ENCODE data around the gene TTC12.

TTC12 gene

DNA sequence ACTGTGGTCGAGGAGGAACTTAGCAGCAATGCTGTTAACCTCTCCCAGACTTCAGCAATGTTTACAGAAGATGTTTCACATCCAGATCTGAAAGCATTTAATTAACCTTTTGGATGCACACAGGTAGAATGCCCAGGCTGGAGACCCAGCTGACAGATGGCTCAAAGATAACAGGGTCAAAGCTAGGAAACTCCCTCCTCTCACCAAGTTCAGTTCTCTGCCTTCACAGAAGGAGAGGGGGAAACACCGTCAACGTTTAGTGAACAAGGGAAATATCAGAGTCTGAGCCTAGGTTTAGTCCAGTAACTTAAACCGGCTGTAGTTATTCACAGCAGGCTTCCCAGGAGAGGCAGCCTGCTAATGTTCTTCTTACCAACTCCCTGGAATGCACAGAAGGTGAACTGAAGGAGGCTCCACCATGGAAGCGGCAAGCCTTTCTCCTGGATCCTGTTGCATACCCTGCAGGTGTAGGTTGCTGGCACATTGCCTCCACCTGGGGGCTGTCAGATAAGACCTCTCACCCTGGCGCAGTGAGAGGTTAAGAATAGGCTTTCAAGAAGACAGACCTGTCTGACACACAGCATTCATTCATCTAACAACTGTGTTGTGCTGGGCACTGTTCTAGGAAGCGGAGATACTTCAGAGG is 49.7 kb downstream of the TTC12 start:
- TF ChIP-seq, protein P1, sequence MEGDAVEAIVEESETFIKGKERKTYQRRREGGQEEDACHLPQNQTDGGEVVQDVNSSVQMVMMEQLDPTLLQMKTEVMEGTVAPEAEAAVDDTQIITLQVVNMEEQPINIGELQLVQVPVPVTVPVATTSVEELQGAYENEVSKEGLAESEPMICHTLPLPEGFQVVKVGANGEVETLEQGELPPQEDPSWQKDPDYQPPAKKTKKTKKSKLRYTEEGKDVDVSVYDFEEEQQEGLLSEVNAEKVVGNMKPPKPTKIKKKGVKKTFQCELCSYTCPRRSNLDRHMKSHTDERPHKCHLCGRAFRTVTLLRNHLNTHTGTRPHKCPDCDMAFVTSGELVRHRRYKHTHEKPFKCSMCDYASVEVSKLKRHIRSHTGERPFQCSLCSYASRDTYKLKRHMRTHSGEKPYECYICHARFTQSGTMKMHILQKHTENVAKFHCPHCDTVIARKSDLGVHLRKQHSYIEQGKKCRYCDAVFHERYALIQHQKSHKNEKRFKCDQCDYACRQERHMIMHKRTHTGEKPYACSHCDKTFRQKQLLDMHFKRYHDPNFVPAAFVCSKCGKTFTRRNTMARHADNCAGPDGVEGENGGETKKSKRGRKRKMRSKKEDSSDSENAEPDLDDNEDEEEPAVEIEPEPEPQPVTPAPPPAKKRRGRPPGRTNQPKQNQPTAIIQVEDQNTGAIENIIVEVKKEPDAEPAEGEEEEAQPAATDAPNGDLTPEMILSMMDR (conservative IDR thresholded peaks at IDR 0.05; ENCODE audit: control insufficient read depth, insufficient read depth, low read depth, low read length), result no peak
- no peak for DNase-seq (ENCODE audit: low read depth)
- no peak overlapping the region for H3K4me3 ChIP-seq (ENCODE audit: control insufficient read depth, low read depth, low read length)

DNA sequence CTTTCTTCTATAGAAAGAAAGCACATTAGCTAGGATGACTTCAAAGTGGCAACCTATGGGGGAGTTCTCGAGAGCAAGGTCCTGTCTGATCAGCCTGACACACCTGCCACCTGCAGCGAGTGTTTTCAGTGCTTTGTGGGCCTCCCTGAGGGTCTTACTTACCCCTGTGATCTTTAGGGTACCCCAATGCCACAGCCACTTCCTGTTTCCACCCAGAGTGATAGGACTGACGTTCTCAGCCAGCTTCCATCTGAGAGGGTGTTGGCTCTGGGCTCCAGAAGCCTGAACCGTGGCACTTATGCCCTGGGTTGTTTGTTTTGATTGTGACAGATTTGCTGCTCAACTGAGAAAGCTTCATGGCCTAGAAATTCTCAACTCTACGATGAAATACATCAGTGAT is 51.5 kb downstream of the TTC12 start:
- TF ChIP-seq, protein P1 (conservative IDR thresholded peaks at IDR 0.05; ENCODE audit: control insufficient read depth, insufficient read depth, low read depth, low read length), result no peak
- no peak overlapping the region for H3K4me3 ChIP-seq (ENCODE audit: control insufficient read depth, low read depth, low read length)
- no peak for DNase-seq (ENCODE audit: low read depth)

DNA sequence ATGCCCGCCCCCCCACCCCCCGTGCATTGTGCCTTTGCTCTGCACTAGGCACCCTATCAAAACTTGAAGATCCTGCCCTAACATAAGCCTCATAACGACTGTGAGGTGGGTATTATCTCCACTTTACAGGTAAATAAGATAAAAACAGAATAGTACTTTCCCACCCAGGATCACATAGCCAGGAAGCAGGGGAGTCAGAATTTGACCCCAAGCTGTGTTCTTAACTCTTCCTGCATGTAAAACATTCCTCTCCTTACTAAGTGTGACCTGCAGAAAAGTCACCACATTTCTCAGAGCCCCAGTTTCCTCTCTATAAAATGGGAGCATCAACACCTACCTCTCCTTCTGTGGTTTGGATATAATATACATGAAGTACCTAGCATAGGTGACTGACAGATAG is 55.0 kb downstream of the TTC12 start:
- TF ChIP-seq, protein P1 (conservative IDR thresholded peaks at IDR 0.05; ENCODE audit: control insufficient read depth, insufficient read depth, low read depth, low read length), result no peak
- H3K4me3 ChIP-seq (ENCODE audit: control insufficient read depth, low read depth, low read length), result no peak overlapping the region
- no peak for DNase-seq (ENCODE audit: low read depth)

DNA sequence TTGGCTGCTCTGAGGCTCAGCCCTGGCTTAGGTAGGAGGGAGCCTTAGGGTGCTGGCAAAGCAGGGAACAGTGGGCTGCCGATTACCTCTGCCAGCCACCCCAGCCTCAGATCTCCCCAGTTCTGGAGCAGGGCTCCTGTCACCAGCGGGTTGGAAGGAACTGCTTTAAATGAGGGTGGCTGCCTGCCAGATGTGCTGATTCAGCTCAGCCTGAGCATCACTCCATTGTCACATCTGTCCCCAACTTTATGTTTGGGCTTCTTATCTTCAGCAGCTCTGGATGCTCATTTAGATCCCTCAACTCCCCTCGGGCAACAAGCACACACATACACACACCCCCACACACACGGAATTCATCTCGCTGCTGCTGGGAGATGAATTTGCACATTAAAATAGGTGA is 56.3 kb downstream of the TTC12 start:
- DNase-seq (ENCODE audit: low read depth), result no peak
- TF ChIP-seq, protein P1 (conservative IDR thresholded peaks at IDR 0.05; ENCODE audit: control insufficient read depth, insufficient read depth, low read depth, low read length), result no peak
- H3K4me3 ChIP-seq (ENCODE audit: control insufficient read depth, low read depth, low read length), result no peak overlapping the region

DNA sequence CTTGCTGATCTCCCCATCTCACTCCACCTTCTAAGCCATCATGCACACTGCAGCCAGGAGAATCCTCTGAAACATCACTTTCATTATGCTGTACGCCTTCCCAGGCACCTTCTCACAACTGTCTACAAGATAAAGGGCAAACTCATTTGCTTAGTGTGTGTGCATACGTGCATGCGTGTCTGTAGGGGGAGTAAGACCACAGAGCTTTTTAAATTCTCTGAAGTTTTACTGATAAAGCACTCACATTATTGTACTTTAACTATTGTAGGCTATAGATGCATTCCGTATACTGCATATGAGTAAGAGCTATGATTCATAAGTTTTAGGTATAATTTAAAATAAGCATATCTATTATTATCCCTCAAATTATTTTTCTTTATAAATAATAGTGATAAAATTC is 57.9 kb downstream of the TTC12 start:
- no peak for DNase-seq (ENCODE audit: low read depth)
- TF ChIP-seq, protein P1 (conservative IDR thresholded peaks at IDR 0.05; ENCODE audit: control insufficient read depth, insufficient read depth, low read depth, low read length), result peak; percentile 7
- H3K4me3 ChIP-seq (ENCODE audit: control insufficient read depth, low read depth, low read length), result no peak overlapping the region

DNA sequence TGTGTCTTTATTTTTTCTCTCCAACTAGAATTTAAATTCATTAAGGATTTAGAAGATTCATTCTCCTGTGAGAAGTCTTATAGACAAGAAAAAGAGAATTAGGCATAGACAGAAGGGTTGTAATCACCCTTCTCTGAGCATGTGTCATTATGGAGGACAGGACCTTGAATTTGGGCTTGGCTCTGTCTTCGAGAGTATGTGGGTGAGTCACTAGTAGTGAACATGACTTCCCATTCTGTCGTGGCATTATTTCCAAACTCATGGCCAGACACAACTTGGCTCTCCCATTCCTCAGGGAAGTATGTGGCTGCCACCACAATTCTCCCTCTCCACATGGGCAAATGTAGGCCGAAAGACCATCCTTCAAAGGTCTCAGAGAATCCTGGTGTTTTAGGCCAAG is 58.9 kb downstream of the TTC12 start:
- peak; percentile 69 for DNase-seq (ENCODE audit: low read depth)
- TF ChIP-seq, protein P1 (conservative IDR thresholded peaks at IDR 0.05; ENCODE audit: control insufficient read depth, insufficient read depth, low read depth, low read length), result no peak
- no peak overlapping the region for H3K4me3 ChIP-seq (ENCODE audit: control insufficient read depth, low read depth, low read length)
